HG03159 (cell line): Measurements from ENCODE around the gene SEPTIN2.
"Not testable (repeated sequence)": the region's sequence is repeated elsewhere in the genome, so short reads cannot be mapped to it uniquely, and the experiment has no call there.

ENCODE experiments used
- ATAC-seq: cut with Tn5 transposase; IDR thresholded peaks from one replicate; pipeline ENCODE4 v1.9.1; 2021; ENCODE audit warnings: mild to moderate bottlenecking, moderate library complexity; ENCODE audit not compliant: unreplicated experiment

Gene SEPTIN2

DNA sequence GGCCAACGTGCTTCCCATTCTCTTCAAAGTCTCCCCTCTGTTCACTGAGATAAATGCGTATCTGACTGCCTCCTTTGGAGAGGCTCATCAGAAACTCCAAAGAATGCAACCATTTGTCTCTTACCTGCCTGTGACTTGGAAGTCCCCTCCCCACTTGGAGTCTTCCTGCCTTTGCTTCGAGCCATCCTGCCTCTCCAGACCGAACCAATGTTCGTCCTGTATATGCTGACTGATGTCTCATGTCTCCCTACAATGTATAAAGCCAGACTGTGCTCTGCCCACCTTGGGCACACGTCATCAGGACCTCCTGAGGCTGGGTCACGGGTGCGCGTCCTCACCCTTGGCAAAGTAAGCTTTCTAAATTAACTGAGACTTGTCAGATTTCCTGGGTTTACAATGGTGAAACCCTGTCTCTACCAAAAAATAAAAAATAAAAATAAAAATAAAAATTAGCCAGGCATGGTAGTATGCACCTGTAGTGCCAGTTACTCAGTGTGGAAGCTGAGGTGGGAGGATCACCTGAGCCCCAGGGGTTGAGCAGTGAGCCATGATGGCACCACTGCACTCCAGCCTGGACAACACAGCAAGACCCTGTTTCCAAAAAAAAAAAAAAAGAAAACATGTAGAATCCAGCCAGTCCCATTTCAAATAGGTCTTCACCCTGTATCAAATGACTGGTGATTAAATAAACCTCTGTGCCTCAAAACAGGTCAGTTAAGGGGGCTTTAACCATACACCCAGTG, 29.2 kb upstream of the SEPTIN2 start:
- no peak for ATAC-seq

GRCh38 chr2:241288324-241288888, 27.3 kb upstream of the SEPTIN2 start:
- ATAC-seq, result no peak

- no peak for ATAC-seq
Measured at GRCh38 chr2:241289053-241289452, 26.7 kb upstream of the SEPTIN2 start.

- ATAC-seq, result no peak
Measured at GRCh38 chr2:241289597-241289996, 26.1 kb upstream of the SEPTIN2 start.

DNA sequence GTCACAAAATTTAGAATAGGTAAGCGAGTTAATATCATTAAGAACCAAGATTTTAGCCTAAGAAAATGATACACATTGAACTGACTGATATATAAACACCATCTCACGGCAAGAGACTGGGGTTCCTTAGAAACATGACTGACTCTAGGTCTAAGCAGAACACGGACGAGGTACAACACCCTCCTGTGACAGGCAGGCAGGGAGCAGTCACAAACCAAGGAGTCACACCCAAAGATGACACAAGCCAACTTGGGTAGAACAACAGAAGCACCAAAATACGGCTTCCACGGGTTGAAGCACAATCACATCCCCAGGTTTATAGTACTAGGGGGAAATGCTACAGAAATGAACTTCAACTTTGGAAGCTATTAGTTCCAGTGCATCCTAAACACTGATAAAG, 24.6 kb upstream of the SEPTIN2 start:
- no peak for ATAC-seq

- ATAC-seq, result no peak
Measured at GRCh38 chr2:241291977-241292376, 23.7 kb upstream of the SEPTIN2 start.

- not testable (repeated sequence) for ATAC-seq
Measured at GRCh38 chr2:241293378-241293797, 22.3 kb upstream of the SEPTIN2 start.

DNA sequence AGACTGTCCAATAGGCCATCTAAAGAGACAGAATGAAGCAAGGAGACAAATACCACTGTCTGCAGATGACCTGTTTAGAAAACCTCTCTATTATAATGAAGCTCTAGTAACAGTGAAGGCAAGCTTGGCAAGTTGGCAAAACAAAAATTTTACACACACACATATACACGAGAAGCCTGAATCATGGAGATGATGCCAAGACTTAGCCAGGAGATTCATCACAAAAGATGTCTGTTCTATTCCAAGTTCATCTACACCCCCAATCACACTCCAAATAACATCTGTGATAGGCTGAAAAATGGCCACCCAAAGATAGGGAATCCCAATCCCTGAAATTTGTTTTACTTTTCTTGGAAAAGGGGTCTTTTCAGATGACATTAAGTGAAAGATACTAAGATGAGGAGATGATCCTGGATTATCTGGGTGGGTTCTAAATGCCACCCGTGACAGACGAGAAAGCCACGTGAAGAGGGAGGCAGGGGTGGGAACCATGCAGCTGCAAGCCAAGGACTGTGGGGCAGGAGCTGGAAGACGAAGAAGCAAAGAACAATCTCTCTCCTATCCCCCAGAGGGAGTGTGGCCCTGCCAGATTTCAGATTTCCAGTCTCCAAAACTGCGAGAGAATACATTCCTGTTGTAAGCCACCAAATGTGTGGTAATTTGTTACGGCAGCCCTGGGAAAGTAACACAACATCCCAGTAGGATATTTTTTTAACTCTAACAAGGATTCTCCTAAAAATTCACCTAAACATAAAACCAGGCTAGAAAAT, 20.2 kb upstream of the SEPTIN2 start:
- ATAC-seq, result no peak

GRCh38 chr2:241296767-241297166, 19.0 kb upstream of the SEPTIN2 start:
- no peak for ATAC-seq

DNA sequence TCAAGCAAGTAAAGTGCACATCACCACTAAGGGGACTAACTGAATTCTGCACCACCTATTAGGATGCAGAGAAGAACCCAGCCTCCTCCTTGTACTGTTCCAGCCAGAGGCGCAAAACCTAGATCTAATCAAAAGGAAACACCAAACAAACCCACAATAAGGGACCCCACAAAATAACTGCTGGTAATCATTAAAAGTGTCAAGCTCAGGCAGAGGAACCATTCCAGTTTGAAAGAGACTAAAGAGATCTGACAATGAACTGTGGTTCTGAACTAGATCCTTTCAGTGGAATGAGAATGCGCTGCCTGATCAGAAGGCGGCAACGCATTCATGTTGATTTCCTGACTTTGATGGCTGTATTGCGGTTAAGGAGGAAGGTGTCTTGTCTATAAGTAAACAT, 17.1 kb upstream of the SEPTIN2 start:
- ATAC-seq, result no peak

GRCh38 chr2:241300000-241300399, 15.7 kb upstream of the SEPTIN2 start:
- ATAC-seq, result no peak

DNA sequence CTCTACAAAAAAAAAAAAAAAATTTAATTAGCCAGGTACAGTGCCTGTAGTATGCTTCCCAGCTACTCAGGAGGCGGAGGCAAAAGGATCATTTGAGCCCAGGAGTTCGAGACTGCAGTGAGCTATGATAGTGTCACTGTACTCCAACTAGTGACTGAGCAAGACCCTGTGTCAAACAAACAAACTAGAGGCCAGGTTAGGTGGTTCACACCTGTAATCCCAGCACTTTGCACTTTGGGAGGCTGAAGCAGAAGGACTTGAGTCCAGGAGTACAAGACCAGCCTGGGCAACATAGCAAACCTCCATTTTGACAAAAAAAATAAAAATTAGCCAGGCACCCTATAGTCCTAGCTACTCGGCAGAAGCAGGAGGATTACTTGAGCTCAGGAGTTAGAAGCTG, 13.6 kb upstream of the SEPTIN2 start:
- no peak for ATAC-seq

GRCh38 chr2:241302759-241303651, 12.7 kb upstream of the SEPTIN2 start:
- no peak for ATAC-seq

DNA sequence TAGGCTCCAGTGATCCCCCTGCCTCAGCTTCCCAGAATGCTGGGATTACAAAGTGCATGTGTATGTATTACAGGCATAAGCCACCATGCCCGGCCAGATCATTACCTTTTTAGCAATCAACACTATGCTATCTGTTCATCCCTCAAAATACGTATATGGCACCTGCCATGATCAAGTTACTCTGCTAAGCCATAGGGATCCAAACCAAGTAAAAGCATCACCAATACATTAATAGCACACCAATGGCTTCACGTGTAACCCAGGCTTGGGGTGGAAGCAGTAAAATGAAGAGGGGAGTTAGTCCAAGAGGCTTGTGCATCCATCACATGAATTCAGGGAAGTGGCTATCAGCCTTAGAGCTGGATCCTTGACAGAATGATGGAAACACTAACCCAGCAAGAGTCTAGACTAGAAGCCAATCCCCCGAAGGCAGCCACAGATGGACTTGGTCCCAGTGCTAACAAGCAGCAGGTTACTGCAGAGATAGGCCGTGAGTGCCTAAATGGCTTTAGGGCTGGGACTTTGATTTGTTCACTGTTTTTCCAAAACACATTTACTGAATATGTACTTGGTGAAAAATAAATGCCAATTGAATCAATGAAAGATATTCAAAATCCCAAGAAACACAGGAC, 11.6 kb upstream of the SEPTIN2 start:
- ATAC-seq, result no peak

- ATAC-seq, result no peak
Measured at GRCh38 chr2:241307055-241307454, 8.7 kb upstream of the SEPTIN2 start.

DNA sequence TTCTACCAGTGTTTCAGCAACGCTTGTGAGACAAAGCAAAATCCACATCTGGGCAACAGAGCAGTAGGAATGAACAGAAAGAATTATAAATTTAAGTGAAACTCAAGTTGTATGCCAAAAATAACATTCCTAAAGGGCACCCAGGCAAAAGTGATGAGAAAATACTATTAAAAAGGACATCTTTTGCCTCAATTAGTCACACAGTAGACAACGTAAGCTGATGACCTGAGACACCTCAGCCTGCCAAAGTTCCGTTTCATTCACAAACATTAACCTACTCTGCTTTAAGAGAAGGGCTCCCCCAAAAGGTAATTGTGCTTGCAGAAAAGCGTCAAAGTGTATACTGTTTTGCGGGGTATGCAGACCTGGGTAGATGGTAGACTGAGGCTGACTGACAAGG, 7.5 kb upstream of the SEPTIN2 start:
- no peak for ATAC-seq

GRCh38 chr2:241308832-241309500, 6.8 kb upstream of the SEPTIN2 start:
- ATAC-seq, result no peak

- ATAC-seq, result peak; percentile 39
Measured at GRCh38 chr2:241309684-241310117, 6.0 kb upstream of the SEPTIN2 start.

DNA sequence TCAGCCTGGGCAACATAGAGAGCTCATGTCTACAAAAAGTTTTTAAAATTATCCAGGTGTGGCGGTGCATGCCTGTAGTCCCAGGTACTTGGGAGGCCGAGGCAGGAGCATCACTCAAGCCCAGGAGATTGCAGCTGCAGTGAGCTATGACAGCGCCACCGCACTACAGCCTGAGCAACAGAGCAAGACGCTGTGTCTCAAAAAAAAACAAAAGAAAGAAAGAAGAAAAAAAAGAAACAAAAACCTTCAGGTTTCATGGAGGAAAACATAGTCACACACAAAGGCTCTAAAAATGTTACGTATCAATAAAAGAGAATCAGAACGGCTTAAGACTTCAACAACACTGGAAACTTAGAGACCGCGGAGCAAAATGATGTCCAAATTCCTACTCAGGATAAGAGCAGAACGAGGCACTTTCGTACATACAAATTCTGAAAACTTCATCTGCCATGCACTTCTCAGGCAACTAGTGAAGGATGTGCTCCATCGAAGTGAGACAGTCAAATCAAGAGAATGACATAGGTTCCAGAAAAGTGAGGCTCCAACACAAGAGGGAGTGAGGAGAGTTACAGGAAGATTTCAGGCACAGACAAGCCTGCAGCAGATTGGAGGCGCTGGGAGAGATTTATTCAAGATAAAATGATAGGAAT, 4.7 kb upstream of the SEPTIN2 start:
- ATAC-seq, result no peak
